T-cell (primary cell): ENCODE results near the gene S100A5. TPM values are rescaled to one million over a fixed set of nuclear protein-coding genes. Genes with fewer than 3 reads are reported as not detected.

Experiments
- ATAC-seq, 4 experiments: fragments of 200-7000 bp in 3 of 4; fragments of 150-1000 bp in 1 of 4; cut with Tn5 transposase; replicated peaks in 1 of 4; 1 replicate in 3 of 4; 2 replicates in 1 of 4; pipeline ENCODE4 v1.10.0; 2021; ENCODE audit warnings: moderate library complexity in 3 of 4, mild to moderate bottlenecking in 2 of 4, moderate number of reproducible peaks in 1 of 4
- CTCF ChIA-PET, 2 donors: fragments of 300-600 bp; sonication (Branson Sonifier 250); formaldehyde crosslinking; loops; one replicate each; lab custom pipeline; 2022; ENCODE audit warnings: antibody characterized with exemption in 2 of 2; lab: Charles Lee
- POLR2A ChIA-PET, 2 donors: fragments of 300-600 bp; sonication (Branson Sonifier 250); formaldehyde crosslinking; loops; one replicate each; lab custom pipeline; 2022; ENCODE audit warnings: antibody characterized with exemption in 2 of 2; lab: Charles Lee
- DNase-seq, 35 experiments: peaks; one replicate each; pipeline versions ENCODE4 v3.0.0 to v3.0.0-alpha.2; 2013 to 2023
- H3K27ac ChIP-seq: one replicate; pipeline ENCODE4 v1.5.1; 2013; ENCODE audit warnings: low read length
- H3K27me3 ChIP-seq, 2 experiments: replicated peaks in 1 of 2; 1 replicate in 1 of 2; 2 replicates in 1 of 2; pipeline versions ENCODE4 v1.6.1 to v1.7.0; 2013; ENCODE audit warnings: low read length in 1 of 2, mixed read lengths in 1 of 2; ENCODE audit not compliant: control insufficient read depth in 2 of 2, insufficient read depth in 2 of 2; ENCODE audit errors: extremely low read depth in 1 of 2
- H3K36me3 ChIP-seq, 2 donors: 1 replicate in 1 of 2; 2 replicates in 1 of 2; pipeline versions ENCODE4 v1.6.1 to v1.7.0; 2013; ENCODE audit warnings: low read length in 1 of 2; ENCODE audit not compliant: control insufficient read depth in 2 of 2, insufficient read depth in 1 of 2; ENCODE audit errors: extremely low read depth in 1 of 2
- H3K4me1 ChIP-seq, 2 experiments: 1 replicate in 1 of 2; 2 replicates in 1 of 2; pipeline versions ENCODE4 v1.6.1 to v1.7.0; 2013; ENCODE audit warnings: low read length in 2 of 2, mixed read lengths in 1 of 2; ENCODE audit not compliant: insufficient read depth in 2 of 2, control insufficient read depth in 1 of 2; ENCODE audit errors: extremely low read depth in 1 of 2
- H3K4me3 ChIP-seq, 2 donors: 1 replicate in 1 of 2; 2 replicates in 1 of 2; pipeline versions ENCODE4 v1.5.1 to v1.7.0; 2013; ENCODE audit warnings: mild to moderate bottlenecking in 2 of 2, low read length in 1 of 2, moderate library complexity in 1 of 2; ENCODE audit not compliant: control insufficient read depth in 1 of 2; ENCODE audit errors: extremely low read depth in 1 of 2
- H3K9me3 ChIP-seq: 2 replicates; pipeline ENCODE4 v1.7.0; 2013
- H3K27ac Mint-ChIP-seq, 2 donors: one replicate each; pipeline ENCODE4 v1.8.0; 2020 to 2021; ENCODE audit warnings: mild to moderate bottlenecking in 2 of 2, mixed read lengths in 2 of 2
- H3K27me3 Mint-ChIP-seq, 2 donors: one replicate each; pipeline ENCODE4 v1.8.0; 2021 to 2022; ENCODE audit warnings: mixed read lengths in 2 of 2
- H3K36me3 Mint-ChIP-seq: one replicate; pipeline ENCODE4 v1.8.0; 2021; ENCODE audit warnings: mixed read lengths
- H3K4me1 Mint-ChIP-seq, 3 donors: one replicate each; pipeline ENCODE4 v1.8.0; 2020 to 2022; ENCODE audit warnings: mixed read lengths in 3 of 3, mild to moderate bottlenecking in 1 of 3
- H3K4me3 Mint-ChIP-seq, 3 donors: one replicate each; pipeline ENCODE4 v1.8.0; 2020 to 2022; ENCODE audit warnings: mild to moderate bottlenecking in 3 of 3, mixed read lengths in 3 of 3, moderate library complexity in 3 of 3
- H3K9me3 Mint-ChIP-seq, 3 donors: one replicate each; pipeline ENCODE4 v1.8.0; 2020 to 2022; ENCODE audit warnings: mixed read lengths in 3 of 3
- WGBS: methylation state at CpG from one replicate; pipeline ENCODE4 v1.1.5; 2013; ENCODE audit warnings: missing lambda C conversion rate; ENCODE audit not compliant: insufficient coverage; 5-methylcytosine and 5-hydroxymethylcytosine counted together
- total RNA-seq, 35 experiments: library from RNA in 6 of 35; stranded (reverse) in 6 of 35; fragments of 120-200 nt in 1 of 35; gene quantifications; one replicate each; pipeline versions ENCODE4 v1.2.1 to v1.2.4 and lab custom pipeline; 2013 to 2026

The S100A5 gene
- total RNA-seq, 5 donors from 2014 or later (not counting 1 experiment from before 2014, with no cell fraction given), result 0.36 to 1.6 (median 1.2) TPM; not detected in 1

GRCh38 chr1:153546796-153547559 lies 6.2 kb upstream of the S100A5 start:
- Mint-ChIP-seq H3K27me3 (no peaks in the 10 kb centered on the region), H3K4me1 (peaks cover 50 to 70% (median 57%) of the 10 kb centered on the region in 3 donors), H3K36me3 (peaks cover 21% of the 10 kb centered on the region), H3K27ac (peak overlapping the region; percentile 100), H3K9me3 (no peaks in the 10 kb centered on the region), H3K4me3 (peak overlapping the region in 2 of 3 donors; percentile 44 to 93)
- H3K36me3 ChIP-seq, result peaks cover 0 to 18% of the 10 kb centered on the region in 2 donors
- no peak for DNase-seq
- no peaks in the 10 kb centered on the region for H3K9me3 ChIP-seq
- WGBS, result no CpG with 5 or more reads among the region's 14 CpGs
- POLR2A ChIA-PET, result interaction anchor here in 1 of 2 donors (0.6 kb wide), 1 partner anchor 74 kb away, joined by 3 read pairs; no protein-coding TSS in a partner anchor
- H3K27me3 ChIP-seq, result peaks cover 0 to 3% of the 10 kb centered on the region in 2 experiments
- no peak overlapping the region for H3K4me3 ChIP-seq
- CTCF ChIA-PET, result interaction anchor here (0.5 to 2.8 kb wide), 4 partner anchors 11 to 131 kb away, joined by 3 to 28 read pairs (median 8); partner anchors contain the start of genes CHTOP (in 1 of the 2) and S100A6 (in 1 of the 2)
- ATAC-seq, result no peak
- H3K27ac ChIP-seq, result peak overlapping the region; percentile 86
- H3K4me1 ChIP-seq, result peaks cover 41 to 56% of the 10 kb centered on the region in 2 experiments

GRCh38 chr1:153546371-153546770 lies 5.6 kb upstream of the S100A5 start:
- Histone ChIP-seq H3K4me3 (peak overlapping the region in 1 of 2 donors; percentile 76), H3K4me1 (peaks cover 47 to 62% of the 10 kb centered on the region in 2 experiments), H3K27me3 (peaks cover 0 to 3% of the 10 kb centered on the region in 2 experiments), H3K27ac (peak overlapping the region; percentile 86), H3K36me3 (peaks cover 0 to 18% of the 10 kb centered on the region in 2 donors), H3K9me3 (no peaks in the 10 kb centered on the region)
- WGBS, result 92% methylated on average over 8 of the region's 8 CpGs
- ChIA-PET POLR2A (interaction anchor here in 1 of 2 donors (0.6 to 2.8 kb wide), 2 partner anchors 10 to 74 kb away, joined by 3 to 14 read pairs; partner anchors contain the start of gene S100A6), CTCF (interaction anchor here in 1 of 2 donors (0.8 to 2.8 kb wide), 4 partner anchors 11 to 88 kb away, joined by 3 to 35 read pairs (median 20); partner anchors contain the start of genes CHTOP and S100A6)
- Mint-ChIP-seq H3K4me1 (peaks cover 56 to 76% (median 63%) of the 10 kb centered on the region in 3 donors), H3K9me3 (no peaks in the 10 kb centered on the region), H3K36me3 (peaks cover 21% of the 10 kb centered on the region), H3K27me3 (no peaks in the 10 kb centered on the region), H3K4me3 (peak overlapping the region in 2 of 3 donors; percentile 44 to 93), H3K27ac (peak overlapping the region; percentile 100)
- no peak for ATAC-seq
- DNase-seq, result no peak

GRCh38 chr1:153545067-153546055 lies 4.6 kb upstream of the S100A5 start, which contains the start of gene S100A4:
S100A4 (minus strand) TSS chr1:153545806; CDS start chr1:153544794, 1,012 bp downstream.
- WGBS, result 1% methylated on average over 17 of the region's 19 CpGs
- H3K4me3 ChIP-seq, result peak within 1 kb of the TSS; percentile 49 to 76

GRCh38 chr1:153544453-153545066 lies 3.8 kb upstream of the S100A5 start:
- Histone ChIP-seq H3K4me1 (peaks cover 62 to 80% of the 10 kb centered on the region in 2 experiments), H3K4me3 (peak overlapping the region; percentile 49 to 76), H3K36me3 (peaks cover 0 to 18% of the 10 kb centered on the region in 2 donors), H3K9me3 (no peaks in the 10 kb centered on the region), H3K27me3 (no peaks in the 10 kb centered on the region), H3K27ac (peak overlapping the region; percentile 86)
- DNase-seq (no peak), ATAC-seq (no peak)
- Mint-ChIP-seq H3K27me3 (no peaks in the 10 kb centered on the region), H3K36me3 (peaks cover 21% of the 10 kb centered on the region), H3K4me3 (peak overlapping the region; percentile 91 to 95 (median 93)), H3K27ac (peak overlapping the region; percentile 100), H3K4me1 (peaks cover 74 to 91% (median 82%) of the 10 kb centered on the region in 3 donors), H3K9me3 (no peaks in the 10 kb centered on the region)
- 30% methylated on average over 2 of the region's 10 CpGs for WGBS
- POLR2A ChIA-PET, result interaction anchor here (0.6 to 2.8 kb wide), 3 partner anchors 9 to 24 kb away, joined by 3 to 14 read pairs (median 4); partner anchors contain the start of gene S100A6 (in 1 of the 2)
- CTCF ChIA-PET, result interaction anchor here (1.1 to 2.8 kb wide), 6 partner anchors 9 to 34 kb away, joined by 3 to 35 read pairs (median 10); partner anchors contain the start of gene S100A6 (in 1 of the 2)

More at GRCh38 chr1:153545067-153546055, 4.6 kb upstream of the S100A5 start, which contains the start of gene S100A4:
- Histone ChIP-seq H3K9me3 (no peaks in the 10 kb centered on the region), H3K36me3 (peaks cover 0 to 18% of the 10 kb centered on the region in 2 donors), H3K4me1 (peaks cover 56 to 72% of the 10 kb centered on the region in 2 experiments), H3K27me3 (peaks cover 0 to 3% of the 10 kb centered on the region in 2 experiments), H3K27ac (peak within 1 kb of the TSS; percentile 86)
- ATAC-seq, result peak; percentile 78 to 85 (median 82)
- Mint-ChIP-seq H3K4me1 (peaks cover 66 to 83% (median 74%) of the 10 kb centered on the region in 3 donors), H3K27me3 (no peaks in the 10 kb centered on the region), H3K36me3 (peaks cover 21% of the 10 kb centered on the region), H3K4me3 (peak within 1 kb of the TSS; percentile 91 to 95 (median 93)), H3K9me3 (no peaks in the 10 kb centered on the region), H3K27ac (peak within 1 kb of the TSS; percentile 100)
- ChIA-PET CTCF (interaction anchor here (0.8 to 2.8 kb wide), 7 partner anchors 10 to 89 kb away, joined by 3 to 35 read pairs (median 8); partner anchors contain the start of genes CHTOP (in 1 of the 2) and S100A6 (in 1 of the 2)), POLR2A (interaction anchor here (0.6 to 2.8 kb wide), 5 partner anchors 9 to 88 kb away, joined by 3 to 14 read pairs (median 4); partner anchors contain the start of gene S100A6 (in 1 of the 2))
- peak; percentile 58 to 89 (median 74) for DNase-seq

- H3K9me3 Mint-ChIP-seq, result no peaks in the 10 kb centered on the region
- no peak for ATAC-seq
- peaks cover 0 to 18% of the 10 kb centered on the region in 2 donors for H3K36me3 ChIP-seq
- H3K4me1 Mint-ChIP-seq, result peaks cover 78 to 91% (median 82%) of the 10 kb centered on the region in 3 donors
- POLR2A ChIA-PET, result interaction anchor here (1.1 to 2.8 kb wide), 2 partner anchors 8 to 12 kb away, joined by 4 to 14 read pairs; partner anchors contain the start of gene S100A6 (in 1 of the 2)
- CTCF ChIA-PET, result interaction anchor here (0.6 to 1.6 kb wide), 3 partner anchors 9 to 15 kb away, joined by 3 to 6 read pairs (median 5); no protein-coding TSS in a partner anchor
- peak overlapping the region; percentile 86 for H3K27ac ChIP-seq
- no peak for DNase-seq
- peak overlapping the region; percentile 91 to 95 (median 93) for H3K4me3 Mint-ChIP-seq
- peak overlapping the region; percentile 49 to 76 for H3K4me3 ChIP-seq
- H3K27me3 Mint-ChIP-seq, result no peaks in the 10 kb centered on the region
- no peaks in the 10 kb centered on the region for H3K9me3 ChIP-seq
- no peaks in the 10 kb centered on the region for H3K27me3 ChIP-seq
- H3K4me1 ChIP-seq, result peaks cover 62 to 82% of the 10 kb centered on the region in 2 experiments
- H3K27ac Mint-ChIP-seq, result peak overlapping the region; percentile 100
- 80% methylated on average over 2 of the region's 4 CpGs for WGBS
- H3K36me3 Mint-ChIP-seq, result peaks cover 21% of the 10 kb centered on the region
Measured at GRCh38 chr1:153543736-153544135, 3.0 kb upstream of the S100A5 start.
